GM12878 (cell line): ENCODE data around the gene TRABD2B. TPM values are rescaled to one million over a fixed set of nuclear protein-coding genes. Genes with fewer than 3 reads are reported as not detected.

ENCODE experiments used
- ATAC-seq: fragments of 200-7000 bp; cut with Tn5 transposase; 3 replicates; pipeline ENCODE4 v1.9.1; 2020; ENCODE audit warnings: mild to moderate bottlenecking, moderate library complexity
- BruUV-seq: library from RNA; stranded (reverse); fragments of 400-500 nt; replicated peaks from 2 replicates; lab custom pipeline; 2021; lab: Mats Ljungman, UMichigan
- CTCF ChIA-PET: fragments of 300-600 bp; sonication (Branson Sonifier 250); formaldehyde crosslinking; extraction: SDS; loops from one replicate; lab custom pipeline; 2021; ENCODE audit warnings: inconsistent platforms; lab: Yijun Ruan, JAX
- POLR2A ChIA-PET: fragments of 350-600 bp; formaldehyde crosslinking; extraction: SDS; loops from one replicate; lab custom pipeline; 2021; ENCODE audit warnings: inconsistent platforms; lab: Charles Lee
- RAD21 ChIA-PET: fragments of 300-600 bp; sonication (Branson Sonifier 250); formaldehyde crosslinking; loops from one replicate; lab custom pipeline; 2023; ENCODE audit warnings: antibody characterized with exemption; ENCODE audit not compliant: unreplicated experiment; lab: Charles Lee
- SMC1A ChIA-PET: fragments of 300-600 bp; sonication (Branson Sonifier 250); formaldehyde crosslinking; loops from one replicate; lab custom pipeline; 2023; ENCODE audit not compliant: unreplicated experiment, uncharacterized antibody; lab: Charles Lee
- DNase-seq: peaks from one replicate; pipeline ENCODE4 v3.0.0-alpha.2; 2011; ENCODE audit warnings: low read depth, low spot score
- FAIRE-seq: peaks from 3 replicates; lab custom pipeline; 2011; peaks lifted over from hg19 to GRCh38; lab: Jason Lieb, UNC
- H2AFZ ChIP-seq: 2 replicates; pipeline ENCODE4 v1.6.0; 2011; ENCODE audit warnings: low read depth, low read length, control low read depth; ENCODE audit not compliant: control insufficient read depth
- H3K27ac ChIP-seq: 2 replicates; pipeline ENCODE4 v1.5.1; 2011; ENCODE audit warnings: control low read depth; ENCODE audit not compliant: control insufficient read depth, insufficient read depth
- H3K27me3 ChIP-seq, 2 experiments: replicated peaks in 1 of 2; 2 replicates each; pipeline versions ENCODE4 v1.6.0 to v1.6.1; 2011; ENCODE audit warnings: low read length in 1 of 2; ENCODE audit not compliant: control insufficient read depth in 2 of 2, insufficient read depth in 2 of 2
- H3K36me3 ChIP-seq, 2 experiments: 2 replicates each; pipeline ENCODE4 v1.5.1; 2011; ENCODE audit warnings: low read length in 1 of 2; ENCODE audit not compliant: control insufficient read depth in 2 of 2, insufficient read depth in 2 of 2
- H3K4me1 ChIP-seq: 2 replicates; pipeline ENCODE4 v1.6.1; 2011; ENCODE audit warnings: mild to moderate bottlenecking, low read length, moderate library complexity, mixed read lengths; ENCODE audit not compliant: control insufficient read depth, insufficient read depth
- H3K4me2 ChIP-seq: 2 replicates; pipeline ENCODE4 v1.6.0; 2011; ENCODE audit warnings: control low read depth; ENCODE audit not compliant: control insufficient read depth, insufficient read depth
- H3K4me3 ChIP-seq: fragments of 200-600 bp; sonication (generic); 2 replicates; pipeline ENCODE4 v1.5.1; 2016
- H3K79me2 ChIP-seq: 2 replicates; pipeline ENCODE4 v1.6.0; 2011; ENCODE audit warnings: low read length; ENCODE audit not compliant: control insufficient read depth, insufficient read depth
- H3K9ac ChIP-seq: 2 replicates; pipeline ENCODE4 v1.8.0; 2011; ENCODE audit warnings: low read length, control low read depth, mixed read lengths; ENCODE audit not compliant: control insufficient read depth, insufficient read depth
- H3K9me3 ChIP-seq: replicated peaks from 3 replicates; pipeline ENCODE4 v1.5.1; 2011; ENCODE audit warnings: mild to moderate bottlenecking, low read length; ENCODE audit not compliant: control insufficient read depth, insufficient read depth
- H4K20me1 ChIP-seq: 2 replicates; pipeline ENCODE4 v1.6.0; 2011; ENCODE audit not compliant: control insufficient read depth, insufficient read depth
- DPF2 ChIP-seq: fragments of 450-650 bp; IDR thresholded peaks from 2 replicates; pipeline ENCODE4 v1.6.1; 2017; ENCODE audit warnings: mild to moderate bottlenecking
- E4F1 ChIP-seq: fragments of 450-650 bp; IDR thresholded peaks from 2 replicates; pipeline ENCODE4 v1.6.1; 2018; ENCODE audit warnings: borderline replicate concordance, mild to moderate bottlenecking; ENCODE audit not compliant: partially characterized antibody
- HDGF ChIP-seq: fragments of 450-650 bp; IDR thresholded peaks from 2 replicates; pipeline ENCODE4 v1.6.1; 2016; ENCODE audit warnings: antibody characterized with exemption
- IRF4 ChIP-seq: IDR thresholded peaks from 2 replicates; pipeline ENCODE4 v1.6.1; 2011; ENCODE audit warnings: low read depth, low read length
- JUND ChIP-seq: IDR thresholded peaks from 2 replicates; pipeline ENCODE4 v1.6.1; 2012; ENCODE audit warnings: low read depth, mild to moderate bottlenecking, low read length, improper control_type of control experiment, moderate library complexity
- KLF5 ChIP-seq: fragments of 450-650 bp; IDR thresholded peaks from 2 replicates; pipeline ENCODE4 v1.6.1; 2014; ENCODE audit warnings: mild to moderate bottlenecking; ENCODE audit not compliant: partially characterized antibody
- NFXL1 ChIP-seq: fragments of 450-650 bp; IDR thresholded peaks from 2 replicates; pipeline ENCODE4 v1.6.1; 2017; ENCODE audit warnings: antibody characterized with exemption, mild to moderate bottlenecking, borderline replicate concordance
- NR2C1 ChIP-seq: fragments of 450-650 bp; IDR thresholded peaks from 2 replicates; pipeline ENCODE4 v1.6.1; 2017; ENCODE audit warnings: antibody characterized with exemption, mild to moderate bottlenecking, moderate library complexity
- RELB ChIP-seq: fragments of 450-650 bp; IDR thresholded peaks from 2 replicates; pipeline ENCODE4 v1.6.1; 2017; ENCODE audit warnings: low read depth, mild to moderate bottlenecking, moderate library complexity
- SREBF2 ChIP-seq: IDR thresholded peaks from 2 replicates; pipeline ENCODE4 v1.6.1; 2012; ENCODE audit warnings: mild to moderate bottlenecking, low read length
- WGBS: methylation state at CpG from one replicate; pipeline ENCODE4 v1.1.6; 2016; ENCODE audit warnings: low lambda C conversion rate; ENCODE audit not compliant: insufficient replicate concordance, insufficient coverage; ENCODE audit errors: missing lambda C conversion rate; 5-methylcytosine and 5-hydroxymethylcytosine counted together
- in situ Hi-C: fragments of 300-500 bp; cut with MboI; formaldehyde crosslinking; loops from 9 replicates; pipeline ENCODE4 v1.14.3; 2018; ENCODE audit warnings: mixed read lengths
- intact Hi-C: fragments of 100-400 bp; cut with micrococcal nuclease; formaldehyde crosslinking; loops from one replicate; pipeline ENCODE4 v1.14.2; 2022; ENCODE audit not compliant: unreplicated experiment
- polyA plus RNA-seq, 11 experiments: library from polyadenylated mRNA; depleted of rRNA in 4 of 11; unstranded in 6 of 11; stranded (reverse) in 5 of 11; fragments of >200 nt; fragmentation: Nextera tagmentation in 4 of 11; fragmentation: Illumina TruSeq in 1 of 11; extraction: Ambion mirVana in 4 of 11; extraction: Trizol in 1 of 11; gene quantifications; 1 replicate in 1 of 11; 2 replicates in 10 of 11; pipeline versions ENCODE4 v1.2.1 to v1.2.3, GENCODE V29; 2011 to 2016; ENCODE audit warnings: inconsistent platforms in 2 of 11, missing spikeins in 2 of 11, low read depth in 1 of 11
- total RNA-seq, 4 experiments: library from RNA; depleted of rRNA in 3 of 4; stranded (reverse); fragments of >200 nt in 3 of 4; fragmentation: Illumina TruSeq in 1 of 4; extraction: Trizol in 1 of 4; gene quantifications; 2 replicates each; pipeline versions ENCODE4 v1.2.1 to v1.2.3, GENCODE V29; 2013 to 2021
- TF ChIP-seq, protein P1 (sequence below): fragments of 450-650 bp; IDR thresholded peaks from 2 replicates; pipeline ENCODE4 v1.6.1; 2017; ENCODE audit warnings: mild to moderate bottlenecking, moderate library complexity
- TF ChIP-seq, protein P2 (sequence below): fragments of 450-650 bp; conservative IDR thresholded peaks from 2 replicates; pipeline ENCODE4 v1.6.1; 2017; ENCODE audit warnings: mild to moderate bottlenecking, moderate library complexity

TRABD2B gene
- total and polyA plus RNA-seq, 10 of the 15 experiments (the other 5 are each of a cell fraction or from before 2014, with no cell fraction given) = not detected

DNA sequence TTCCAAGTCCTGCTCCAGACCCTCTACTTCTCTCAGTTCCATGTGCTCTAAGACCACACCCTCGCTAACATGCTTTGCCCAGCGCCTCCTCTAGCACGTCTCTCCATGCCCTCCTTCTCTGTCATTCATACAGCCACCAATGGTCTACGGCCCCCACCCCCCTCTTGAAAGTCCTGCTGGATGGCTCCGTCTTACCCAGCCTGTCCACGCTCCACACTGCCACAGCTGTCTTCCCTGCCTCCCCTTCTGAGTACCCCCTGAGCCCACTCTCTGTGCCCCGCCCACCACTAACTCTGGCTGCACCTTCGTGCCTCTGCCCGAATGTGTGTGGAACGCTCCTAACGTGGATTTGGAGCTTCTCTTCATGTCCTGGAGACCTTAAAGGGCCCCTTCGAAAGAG lies 244.6 kb downstream of the TRABD2B start:
- H3K4me1 ChIP-seq = no peaks in the 10 kb centered on the region
- H3K4me3 ChIP-seq = no peak overlapping the region
- WGBS = 26% methylated on average over 12 of the region's 12 CpGs
- RAD21 ChIA-PET = no interaction called here
- no peak overlapping the region for H2AFZ ChIP-seq
- no peak overlapping the region for H3K4me2 ChIP-seq
- FAIRE-seq = no peak
- DNase-seq = no peak
- intact Hi-C loops (no loop called here), in situ Hi-C loops (no loop called here)
- no peaks in the 10 kb centered on the region for H3K79me2 ChIP-seq
- SMC1A ChIA-PET = interaction anchor here (1.0 kb wide), 1 partner anchor 10 kb away, joined by 3 read pairs; no protein-coding TSS in a partner anchor
- ATAC-seq = no peak
- POLR2A ChIA-PET = no interaction called here
- no peak overlapping the region for H3K27ac ChIP-seq
- no peak overlapping the region for H3K9ac ChIP-seq
- CTCF ChIA-PET = interaction anchor here (1.3 to 1.7 kb wide), 4 partner anchors 8 to 315 kb away, joined by 3 to 4 read pairs (median 4); partner anchors contain the start of gene FOXD2
- no peaks in the 10 kb centered on the region for H3K9me3 ChIP-seq
- H3K36me3 ChIP-seq = no peaks in the 10 kb centered on the region
- H4K20me1 ChIP-seq = no peaks in the 10 kb centered on the region
- no peaks in the 10 kb centered on the region; a peak in 1 of 4 replicates for H3K27me3 ChIP-seq
- BruUV-seq = no TSS peak
- no peak for TF ChIP-seq DPF2
- no peak for TF ChIP-seq RELB
- TF ChIP-seq HDGF = no peak
- no peak for TF ChIP-seq NR2C1
- no peak for TF ChIP-seq KLF5
- no peak for TF ChIP-seq SREBF2
- TF ChIP-seq, protein P1, sequence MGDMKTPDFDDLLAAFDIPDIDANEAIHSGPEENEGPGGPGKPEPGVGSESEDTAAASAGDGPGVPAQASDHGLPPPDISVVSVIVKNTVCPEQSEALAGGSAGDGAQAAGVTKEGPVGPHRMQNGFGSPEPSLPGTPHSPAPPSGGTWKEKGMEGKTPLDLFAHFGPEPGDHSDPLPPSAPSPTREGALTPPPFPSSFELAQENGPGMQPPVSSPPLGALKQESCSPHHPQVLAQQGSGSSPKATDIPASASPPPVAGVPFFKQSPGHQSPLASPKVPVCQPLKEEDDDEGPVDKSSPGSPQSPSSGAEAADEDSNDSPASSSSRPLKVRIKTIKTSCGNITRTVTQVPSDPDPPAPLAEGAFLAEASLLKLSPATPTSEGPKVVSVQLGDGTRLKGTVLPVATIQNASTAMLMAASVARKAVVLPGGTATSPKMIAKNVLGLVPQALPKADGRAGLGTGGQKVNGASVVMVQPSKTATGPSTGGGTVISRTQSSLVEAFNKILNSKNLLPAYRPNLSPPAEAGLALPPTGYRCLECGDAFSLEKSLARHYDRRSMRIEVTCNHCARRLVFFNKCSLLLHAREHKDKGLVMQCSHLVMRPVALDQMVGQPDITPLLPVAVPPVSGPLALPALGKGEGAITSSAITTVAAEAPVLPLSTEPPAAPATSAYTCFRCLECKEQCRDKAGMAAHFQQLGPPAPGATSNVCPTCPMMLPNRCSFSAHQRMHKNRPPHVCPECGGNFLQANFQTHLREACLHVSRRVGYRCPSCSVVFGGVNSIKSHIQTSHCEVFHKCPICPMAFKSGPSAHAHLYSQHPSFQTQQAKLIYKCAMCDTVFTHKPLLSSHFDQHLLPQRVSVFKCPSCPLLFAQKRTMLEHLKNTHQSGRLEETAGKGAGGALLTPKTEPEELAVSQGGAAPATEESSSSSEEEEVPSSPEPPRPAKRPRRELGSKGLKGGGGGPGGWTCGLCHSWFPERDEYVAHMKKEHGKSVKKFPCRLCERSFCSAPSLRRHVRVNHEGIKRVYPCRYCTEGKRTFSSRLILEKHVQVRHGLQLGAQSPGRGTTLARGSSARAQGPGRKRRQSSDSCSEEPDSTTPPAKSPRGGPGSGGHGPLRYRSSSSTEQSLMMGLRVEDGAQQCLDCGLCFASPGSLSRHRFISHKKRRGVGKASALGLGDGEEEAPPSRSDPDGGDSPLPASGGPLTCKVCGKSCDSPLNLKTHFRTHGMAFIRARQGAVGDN = no peak
- TF ChIP-seq JUND = no peak
- no peak for TF ChIP-seq NFXL1
- no peak for TF ChIP-seq IRF4
- TF ChIP-seq, protein P2, sequence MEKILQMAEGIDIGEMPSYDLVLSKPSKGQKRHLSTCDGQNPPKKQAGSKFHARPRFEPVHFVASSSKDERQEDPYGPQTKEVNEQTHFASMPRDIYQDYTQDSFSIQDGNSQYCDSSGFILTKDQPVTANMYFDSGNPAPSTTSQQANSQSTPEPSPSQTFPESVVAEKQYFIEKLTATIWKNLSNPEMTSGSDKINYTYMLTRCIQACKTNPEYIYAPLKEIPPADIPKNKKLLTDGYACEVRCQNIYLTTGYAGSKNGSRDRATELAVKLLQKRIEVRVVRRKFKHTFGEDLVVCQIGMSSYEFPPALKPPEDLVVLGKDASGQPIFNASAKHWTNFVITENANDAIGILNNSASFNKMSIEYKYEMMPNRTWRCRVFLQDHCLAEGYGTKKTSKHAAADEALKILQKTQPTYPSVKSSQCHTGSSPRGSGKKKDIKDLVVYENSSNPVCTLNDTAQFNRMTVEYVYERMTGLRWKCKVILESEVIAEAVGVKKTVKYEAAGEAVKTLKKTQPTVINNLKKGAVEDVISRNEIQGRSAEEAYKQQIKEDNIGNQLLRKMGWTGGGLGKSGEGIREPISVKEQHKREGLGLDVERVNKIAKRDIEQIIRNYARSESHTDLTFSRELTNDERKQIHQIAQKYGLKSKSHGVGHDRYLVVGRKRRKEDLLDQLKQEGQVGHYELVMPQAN = no peak
- TF ChIP-seq E4F1 = no peak
